Erythroblast (primary cell): ENCODE results near the gene RIN3.

Experiments
- DNase-seq, 2 experiments: peaks; one replicate each; lab custom pipeline; 2025; lab: John Stamatoyannopoulos, UW
- GATA1 ChIP-seq: IDR thresholded peaks from 2 replicates; pipeline ENCODE4 v1.6.1; 2011; ENCODE audit warnings: low read depth, mild to moderate bottlenecking, control low read depth, low read length, moderate library complexity
- POLR2A ChIP-seq: IDR thresholded peaks from 2 replicates; pipeline ENCODE4 v1.6.1; 2011; ENCODE audit warnings: mild to moderate bottlenecking, low read length

Gene RIN3

GRCh38 chr14:92686411-92686899, 172.9 kb downstream of the RIN3 start:
- no peak for TF ChIP-seq GATA1
- TF ChIP-seq POLR2A: no peak
- DNase-seq: no peak

GRCh38 chr14:92686900-92687427, 173.4 kb downstream of the RIN3 start:
- peak; percentile 59 to 73 for DNase-seq
- TF ChIP-seq POLR2A: no peak
- TF ChIP-seq GATA1: no peak

GRCh38 chr14:92687681-92688433, 174.3 kb downstream of the RIN3 start:
- TF ChIP-seq POLR2A (no peak), GATA1 (no peak)
- no peak for DNase-seq

GRCh38 chr14:92688434-92689375, 175.1 kb downstream of the RIN3 start:
- TF ChIP-seq POLR2A: no peak
- TF ChIP-seq GATA1: no peak
- no peak for DNase-seq

GRCh38 chr14:92690171-92691011, 176.8 kb downstream of the RIN3 start:
- TF ChIP-seq POLR2A: no peak
- TF ChIP-seq GATA1: no peak
- DNase-seq: peak; percentile 27 to 31

- DNase-seq: no peak
- no peak for TF ChIP-seq POLR2A
- TF ChIP-seq GATA1: no peak
These were observed 179.2 kb downstream of the RIN3 start for GRCh38 chr14:92692822-92693226.

GRCh38 chr14:92693998-92694795, 180.6 kb downstream of the RIN3 start:
- TF ChIP-seq POLR2A: no peak
- no peak for TF ChIP-seq GATA1
- DNase-seq: no peak

DNA sequence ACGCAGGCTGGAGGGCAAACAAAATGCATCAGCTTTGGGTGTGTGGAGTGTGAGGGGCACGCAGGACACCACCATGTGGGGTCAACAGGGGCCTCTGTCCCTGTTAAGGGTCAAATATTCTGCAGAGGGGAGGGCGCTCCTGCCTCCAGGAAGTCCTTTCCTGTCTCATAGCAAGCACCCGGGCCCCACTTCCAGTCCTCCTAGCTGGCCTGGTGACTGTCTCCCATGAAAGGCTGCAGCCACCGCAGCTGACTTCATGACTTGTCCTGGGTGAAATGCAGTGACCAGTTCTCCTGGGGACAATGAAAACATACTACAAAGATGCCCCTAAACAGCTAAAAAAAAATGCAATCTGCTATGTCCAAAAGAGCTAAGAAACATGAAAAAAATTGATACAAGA, 181.2 kb downstream of the RIN3 start:
- no peak for TF ChIP-seq POLR2A
- TF ChIP-seq GATA1: no peak
- DNase-seq: no peak

- no peak for DNase-seq
- TF ChIP-seq GATA1 (no peak), POLR2A (no peak)
These were observed 182.0 kb downstream of the RIN3 start for GRCh38 chr14:92695562-92695961.

DNA sequence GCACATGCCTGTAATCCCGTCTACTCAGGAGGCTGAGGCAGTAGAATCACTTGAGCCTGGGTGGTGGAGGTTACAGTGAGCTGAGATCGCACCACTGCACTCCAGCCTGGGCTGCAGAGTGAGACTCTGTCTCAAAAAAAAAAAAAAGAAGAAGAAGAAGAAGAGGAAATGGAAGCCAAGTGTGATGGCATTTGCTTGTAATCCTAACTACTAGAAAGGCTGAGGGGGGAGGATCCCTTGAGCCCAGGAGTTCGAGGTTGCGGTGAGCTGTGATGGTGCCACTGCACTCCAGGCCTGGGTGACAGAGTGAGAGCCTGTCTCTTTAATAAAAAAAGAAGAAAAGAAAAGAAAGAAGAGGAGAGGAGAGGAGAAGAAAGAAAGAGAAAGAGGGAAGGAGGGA, 182.8 kb downstream of the RIN3 start:
- no peak for DNase-seq
- TF ChIP-seq GATA1 (no peak), POLR2A (no peak)

GRCh38 chr14:92698393-92698792, 184.8 kb downstream of the RIN3 start:
- DNase-seq: no peak
- TF ChIP-seq GATA1 (no peak), POLR2A (no peak)

- DNase-seq: no peak
- TF ChIP-seq POLR2A: no peak
- TF ChIP-seq GATA1: no peak
These were observed 188.2 kb downstream of the RIN3 start for GRCh38 chr14:92701826-92702225.

- no peak for TF ChIP-seq POLR2A
- TF ChIP-seq GATA1: no peak
- no peak for DNase-seq
These were observed 188.9 kb downstream of the RIN3 start for GRCh38 chr14:92702441-92702918.
